Right lobe of liver (tissue), 6 donors: ENCODE data around the gene MAPKAP1. TPM values are rescaled to one million over a fixed set of nuclear protein-coding genes. Genes with fewer than 3 reads are reported as not detected.

ENCODE experiments used
- ATAC-seq, 4 donors: fragments of 200-7000 bp; cut with Tn5 transposase; one replicate each; pipeline ENCODE4 v1.9.1; 2020; ENCODE audit warnings: mild to moderate bottlenecking in 4 of 4, moderate library complexity in 4 of 4
- DNase-seq, 3 donors: peaks; one replicate each; pipeline ENCODE4 v3.0.0-alpha.2; 2020
- H3K27ac ChIP-seq, 3 donors: fragments of 200-600 bp; one replicate each; pipeline ENCODE4 v1.8.0; 2022
- H3K27me3 ChIP-seq, 2 donors: fragments of 200-600 bp; one replicate each; pipeline ENCODE4 v1.8.0; 2022
- H3K36me3 ChIP-seq, 4 donors: fragments of 200-600 bp; sonication (generic) in 1 of 4; one replicate each; pipeline versions ENCODE4 v1.5.1 to v1.8.0; 2017 to 2022; ENCODE audit warnings: control low read depth in 1 of 4
- H3K4me1 ChIP-seq, 4 donors: fragments of 200-600 bp; sonication (generic) in 1 of 4; one replicate each; pipeline versions ENCODE4 v1.5.1 to v1.8.0; 2017 to 2022; ENCODE audit warnings: control low read depth in 1 of 4
- H3K4me3 ChIP-seq, 3 donors: fragments of 200-600 bp; one replicate each; pipeline ENCODE4 v1.8.0; 2022
- H3K9me3 ChIP-seq, 4 donors: fragments of 200-600 bp; sonication (generic) in 1 of 4; one replicate each; pipeline versions ENCODE4 v1.5.1 to v1.8.0; 2017 to 2022; ENCODE audit warnings: control low read depth in 1 of 4
- POLR2A ChIP-seq: fragments of 450-650 bp; IDR thresholded peaks from one replicate; pipeline ENCODE4 v1.6.1; 2017; ENCODE audit warnings: antibody characterized with exemption, mild to moderate bottlenecking
- WGBS: methylation state at CpG from one replicate; pipeline ENCODE4 v1.1.6; 2018; ENCODE audit warnings: low coverage, low lambda C conversion rate; ENCODE audit not compliant: insufficient coverage; ENCODE audit errors: missing lambda C conversion rate; 5-methylcytosine and 5-hydroxymethylcytosine counted together
- intact Hi-C, 2 donors: fragments of 100-400 bp; cut with DNase I; formaldehyde crosslinking; loops; one replicate each; pipeline versions ENCODE4 v1.11.2 to v1.14.1; 2022
- total RNA-seq, 6 experiments: library from RNA; depleted of rRNA in 2 of 6; stranded (reverse); fragments of >200 nt in 2 of 6; fragmentation: NEBNext Ultra II Directional in 3 of 6; extraction: Animal tissue kit (Norgen Biotek cat#: 25700) in 3 of 6; gene quantifications; one replicate each; pipeline versions ENCODE4 v1.1.0 to v1.2.4, GENCODE V29; 2016 to 2023
- TF ChIP-seq, protein P1 (sequence below), 4 donors: fragments of 200-600 bp in 3 of 4; fragments of 450-650 bp in 1 of 4; IDR thresholded peaks; one replicate each; pipeline versions ENCODE4 v1.5.1 to v1.8.0; 2016 to 2022; ENCODE audit warnings: antibody characterized with exemption in 4 of 4, mild to moderate bottlenecking in 2 of 4
- donor health status: DM: no; HTN: yes; CAD: no.
- donor health status: DM: no; HTN: no; CAD: no.
- donor health status: DM: no; HTN: no; CAD: no.
- donor health status: DM: no; HTN: yes; CAD: no.
- donor health status: DM: no; HTN: yes; CAD: no.

The MAPKAP1 gene
- total RNA-seq, 6 experiments from 2014 or later: 29.6 to 53.2 (median 48.3) TPM

- no peaks in the 10 kb centered on the region for H3K9me3 ChIP-seq
- WGBS: 87% methylated on average over 13 of the region's 13 CpGs
- no peaks in the 10 kb centered on the region for H3K36me3 ChIP-seq
- DNase-seq: no peak
- peaks cover 0 to 25% (median 12%) of the 10 kb centered on the region in 4 donors for H3K4me1 ChIP-seq
- H3K27ac ChIP-seq: peak overlapping the region in 1 of 3 donors; percentile 93
- ATAC-seq: peak in 1 of 4 donors; percentile 54
- H3K4me3 ChIP-seq: no peak overlapping the region
- intact Hi-C loops: no loop called here
- TF ChIP-seq, protein P1, sequence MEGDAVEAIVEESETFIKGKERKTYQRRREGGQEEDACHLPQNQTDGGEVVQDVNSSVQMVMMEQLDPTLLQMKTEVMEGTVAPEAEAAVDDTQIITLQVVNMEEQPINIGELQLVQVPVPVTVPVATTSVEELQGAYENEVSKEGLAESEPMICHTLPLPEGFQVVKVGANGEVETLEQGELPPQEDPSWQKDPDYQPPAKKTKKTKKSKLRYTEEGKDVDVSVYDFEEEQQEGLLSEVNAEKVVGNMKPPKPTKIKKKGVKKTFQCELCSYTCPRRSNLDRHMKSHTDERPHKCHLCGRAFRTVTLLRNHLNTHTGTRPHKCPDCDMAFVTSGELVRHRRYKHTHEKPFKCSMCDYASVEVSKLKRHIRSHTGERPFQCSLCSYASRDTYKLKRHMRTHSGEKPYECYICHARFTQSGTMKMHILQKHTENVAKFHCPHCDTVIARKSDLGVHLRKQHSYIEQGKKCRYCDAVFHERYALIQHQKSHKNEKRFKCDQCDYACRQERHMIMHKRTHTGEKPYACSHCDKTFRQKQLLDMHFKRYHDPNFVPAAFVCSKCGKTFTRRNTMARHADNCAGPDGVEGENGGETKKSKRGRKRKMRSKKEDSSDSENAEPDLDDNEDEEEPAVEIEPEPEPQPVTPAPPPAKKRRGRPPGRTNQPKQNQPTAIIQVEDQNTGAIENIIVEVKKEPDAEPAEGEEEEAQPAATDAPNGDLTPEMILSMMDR (IDR thresholded peaks at IDR 0.05): no peak
- TF ChIP-seq POLR2A: no peak
- H3K27me3 ChIP-seq: no peaks in the 10 kb centered on the region
These were observed 222.4 kb downstream of the MAPKAP1 start for GRCh38 chr9:125484350-125485282.

DNA sequence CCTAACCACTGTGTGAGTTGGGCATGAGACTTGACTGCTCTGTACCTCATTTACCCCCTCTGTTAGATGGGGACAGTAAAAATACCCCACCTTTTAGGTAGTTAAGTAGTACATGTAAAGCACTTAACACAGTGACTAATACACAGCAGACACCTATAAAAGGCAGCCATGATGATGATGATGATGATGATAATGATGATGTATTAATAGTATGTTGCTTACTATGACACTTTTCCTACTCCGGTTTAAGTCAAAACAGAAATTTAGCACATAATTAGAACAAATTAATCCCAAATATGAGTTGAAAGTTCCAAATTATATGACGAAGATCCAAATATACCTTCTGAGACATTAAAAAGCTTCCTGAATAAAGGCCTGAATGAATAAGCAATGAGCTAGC is 223.3 kb downstream of the MAPKAP1 start:
- Histone ChIP-seq H3K36me3 (no peaks in the 10 kb centered on the region), H3K27ac (no peak overlapping the region), H3K4me3 (no peak overlapping the region), H3K27me3 (no peaks in the 10 kb centered on the region), H3K9me3 (no peaks in the 10 kb centered on the region), H3K4me1 (peaks cover 0 to 25% (median 12%) of the 10 kb centered on the region in 4 donors)
- WGBS: 90% methylated on average over 2 of the region's 2 CpGs
- DNase-seq (no peak), ATAC-seq (no peak)
- intact Hi-C loops: no loop called here
- TF ChIP-seq, protein P1 (IDR thresholded peaks at IDR 0.05): no peak
- no peak for TF ChIP-seq POLR2A

DNA sequence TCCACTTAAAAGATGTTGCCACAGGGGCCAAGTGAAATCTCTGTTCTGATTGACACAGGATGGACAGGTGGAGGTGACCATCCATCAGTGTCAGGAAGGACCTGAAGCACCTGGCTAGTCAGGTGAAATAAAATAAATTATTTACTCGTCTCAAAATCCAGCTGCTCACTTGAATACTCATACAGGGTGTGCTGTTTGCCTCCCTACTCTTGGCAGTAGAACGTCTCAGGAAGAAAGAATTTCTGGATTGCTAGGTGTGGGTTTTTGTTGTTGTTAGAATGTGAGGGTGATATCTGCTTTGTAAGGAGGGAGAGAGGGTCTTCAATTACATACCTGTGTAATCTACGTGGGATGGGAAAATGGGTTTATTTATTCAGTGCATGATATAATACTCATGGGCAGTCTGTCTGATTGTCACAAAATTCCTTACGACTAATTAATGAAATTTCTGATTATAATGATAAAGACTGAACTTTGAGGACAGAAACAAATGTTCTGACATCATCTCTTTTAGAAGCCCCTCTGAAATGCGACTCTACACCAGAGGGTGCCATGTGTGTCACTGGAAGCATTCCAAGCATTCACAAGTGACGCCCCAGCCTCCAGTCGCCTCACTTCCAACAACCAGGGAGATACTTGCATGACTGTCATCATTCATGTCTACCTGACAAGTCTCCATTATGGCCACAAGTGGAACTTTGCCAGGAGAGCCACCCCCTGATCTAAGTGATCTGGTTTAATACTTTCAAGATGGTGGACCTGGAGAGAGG is 227.0 kb downstream of the MAPKAP1 start:
- TF ChIP-seq, protein P1 (IDR thresholded peaks at IDR 0.05): no peak
- ATAC-seq (no peak), DNase-seq (no peak)
- H3K27me3 ChIP-seq: no peaks in the 10 kb centered on the region
- no peak overlapping the region for H3K4me3 ChIP-seq
- H3K9me3 ChIP-seq: no peaks in the 10 kb centered on the region
- H3K36me3 ChIP-seq: no peaks in the 10 kb centered on the region
- H3K27ac ChIP-seq: no peak overlapping the region
- intact Hi-C loops: no loop called here
- H3K4me1 ChIP-seq: peaks cover 0 to 20% (median 10%) of the 10 kb centered on the region in 4 donors
- WGBS: 85% methylated on average over 6 of the region's 7 CpGs

DNA sequence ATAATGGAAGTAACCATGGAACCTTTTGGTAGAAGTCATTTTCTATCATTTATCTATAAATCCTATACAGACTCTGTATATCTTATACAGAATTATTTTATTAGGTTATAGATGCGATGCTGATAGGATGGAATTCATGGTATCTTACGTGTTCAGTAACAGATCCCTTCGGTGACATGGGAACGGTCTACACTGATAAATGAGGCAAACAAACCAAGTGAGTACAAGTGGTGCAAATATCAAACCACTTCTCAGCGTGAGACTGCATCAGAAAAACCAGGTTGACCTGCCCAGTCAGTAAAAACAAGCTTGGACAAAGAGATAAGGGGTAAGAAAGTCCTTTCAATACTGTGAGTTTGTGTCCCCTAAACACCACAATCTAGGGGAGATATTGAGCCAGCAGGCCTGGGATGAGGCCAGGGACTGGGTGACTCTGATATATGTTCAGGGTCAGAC is 229.9 kb downstream of the MAPKAP1 start:
- ATAC-seq (no peak), DNase-seq (no peak)
- no peak for TF ChIP-seq POLR2A
- TF ChIP-seq, protein P1 (IDR thresholded peaks at IDR 0.05): no peak
- H3K27me3 ChIP-seq: no peaks in the 10 kb centered on the region
- H3K4me3 ChIP-seq: no peak overlapping the region
- peak overlapping the region in 1 of 3 donors; percentile 87 for H3K27ac ChIP-seq
- H3K36me3 ChIP-seq: no peaks in the 10 kb centered on the region
- H3K4me1 ChIP-seq: peaks cover 0 to 40% (median 22%) of the 10 kb centered on the region in 4 donors
- WGBS: 89% methylated on average over 5 of the region's 5 CpGs
- intact Hi-C loops: no loop called here
- H3K9me3 ChIP-seq: no peaks in the 10 kb centered on the region
